Caco-2 (cell line): ENCODE data around the gene CRYZ. TPM values are rescaled to one million over a fixed set of nuclear protein-coding genes. Genes with fewer than 3 reads are reported as not detected.
"Not testable (repeated sequence)": the region's sequence is repeated elsewhere in the genome, so short reads cannot be mapped to it uniquely, and the experiment has no call there.

Experiments
- BruUV-seq: library from RNA; stranded (reverse); fragments of 400-500 nt; replicated peaks from 2 replicates; lab custom pipeline; 2021; lab: Mats Ljungman, UMichigan
- CTCF ChIA-PET: fragments of 300-600 bp; sonication (Branson Sonifier 250); formaldehyde crosslinking; loops from one replicate; lab custom pipeline; 2022; ENCODE audit warnings: antibody characterized with exemption; lab: Charles Lee
- POLR2A ChIA-PET: fragments of 300-600 bp; sonication (Branson Sonifier 250); formaldehyde crosslinking; loops from one replicate; lab custom pipeline; 2022; ENCODE audit warnings: antibody characterized with exemption; lab: Charles Lee
- DNase-seq, 2 experiments: peaks; one replicate each; pipeline versions ENCODE4 v3.0.0 to v3.0.0-alpha.2; 2020 to 2022
- H3K27me3 ChIP-seq: replicated peaks from 2 replicates; pipeline ENCODE4 v1.6.0; 2011; ENCODE audit warnings: low read length; ENCODE audit not compliant: control insufficient read depth, insufficient read depth
- H3K36me3 ChIP-seq: 2 replicates; pipeline ENCODE4 v1.5.1; 2011; ENCODE audit warnings: low read length; ENCODE audit not compliant: control insufficient read depth, insufficient read depth
- H3K4me1 ChIP-seq: fragments of 250-450 bp; sonication (Bioruptor Pico); 2 replicates; pipeline ENCODE4 v1.5.1; 2020; ENCODE audit warnings: mild to moderate bottlenecking
- H3K4me3 ChIP-seq: 2 replicates; pipeline ENCODE4 v1.5.1; 2011; ENCODE audit warnings: low read depth, mild to moderate bottlenecking, control low read depth, low read length
- H3K9me3 ChIP-seq: fragments of 250-450 bp; sonication (Bioruptor Pico); 2 replicates; pipeline ENCODE4 v1.5.1; 2020; ENCODE audit warnings: mild to moderate bottlenecking, moderate library complexity
- H3K27ac Mint-ChIP-seq: one replicate; pipeline ENCODE4 v1.8.0; 2022; ENCODE audit warnings: mixed read lengths; ENCODE audit not compliant: unreplicated experiment
- H3K27me3 Mint-ChIP-seq: one replicate; pipeline ENCODE4 v1.8.0; 2022; ENCODE audit warnings: mixed read lengths; ENCODE audit not compliant: insufficient read depth, unreplicated experiment
- H3K36me3 Mint-ChIP-seq: one replicate; pipeline ENCODE4 v1.8.0; 2022; ENCODE audit warnings: mild to moderate bottlenecking, mixed read lengths; ENCODE audit not compliant: insufficient read depth, unreplicated experiment
- H3K4me1 Mint-ChIP-seq: one replicate; pipeline ENCODE4 v1.8.0; 2022; ENCODE audit warnings: low read depth, mixed read lengths; ENCODE audit not compliant: unreplicated experiment
- H3K4me3 Mint-ChIP-seq: one replicate; pipeline ENCODE4 v1.8.0; 2022; ENCODE audit warnings: mild to moderate bottlenecking, moderate library complexity, mixed read lengths; ENCODE audit not compliant: unreplicated experiment
- H3K9me3 Mint-ChIP-seq: one replicate; pipeline ENCODE4 v1.8.0; 2022; ENCODE audit warnings: mixed read lengths; ENCODE audit not compliant: unreplicated experiment
- CTCF ChIP-seq, 2 experiments: fragments of 200-600 bp in 1 of 2; IDR thresholded peaks; 1 replicate in 1 of 2; 2 replicates in 1 of 2; pipeline versions ENCODE4 v1.5.1 to v1.8.0; 2011 to 2022; ENCODE audit warnings: antibody characterized with exemption in 1 of 2, control low read depth in 1 of 2, inconsistent platforms in 1 of 2, low read depth in 1 of 2, low read length in 1 of 2, mild to moderate bottlenecking in 1 of 2, moderate library complexity in 1 of 2; ENCODE audit not compliant: insufficient read depth in 1 of 2, severe bottlenecking in 1 of 2, unreplicated experiment in 1 of 2
- intact Hi-C: fragments of 100-400 bp; cut with micrococcal nuclease; formaldehyde crosslinking; loops from one replicate; pipeline ENCODE4 v1.10.0; 2022; ENCODE audit not compliant: unreplicated experiment
- total RNA-seq: library from RNA; stranded (reverse); gene quantifications from 2 replicates; pipeline ENCODE4 v1.2.3, GENCODE V29; 2022

CRYZ gene
- total RNA-seq, 1 experiment from 2014 or later: 54.3 TPM

GRCh38 chr1:74753104-74753503 lies 20.3 kb upstream of the CRYZ start:
- intact Hi-C loops: no loop called here
- Histone ChIP-seq H3K36me3 (no peaks in the 10 kb centered on the region), H3K4me3 (no peak overlapping the region), H3K4me1 (no peaks in the 10 kb centered on the region), H3K27me3 (no peaks in the 10 kb centered on the region), H3K9me3 (no peaks in the 10 kb centered on the region)
- Mint-ChIP-seq H3K9me3 (peaks cover 15% of the 10 kb centered on the region), H3K4me1 (no peaks in the 10 kb centered on the region), H3K27me3 (no peaks in the 10 kb centered on the region), H3K36me3 (peaks cover 52% of the 10 kb centered on the region), H3K27ac (no peak overlapping the region), H3K4me3 (no peak overlapping the region)
- ChIA-PET POLR2A (no interaction called here), CTCF (no interaction called here)
- no peak for TF ChIP-seq CTCF (IDR thresholded peaks at IDR 0.05; ENCODE audit: insufficient read depth in 1 of 2, low read depth in 1 of 2, low read length in 1 of 2, severe bottlenecking in 1 of 2, unreplicated experiment in 1 of 2)
- no TSS peak for BruUV-seq
- DNase-seq: no peak

GRCh38 chr1:74748960-74749359 lies 16.1 kb upstream of the CRYZ start:
- Mint-ChIP-seq H3K27me3 (no peaks in the 10 kb centered on the region), H3K4me3 (no peak overlapping the region), H3K36me3 (peaks cover 41% of the 10 kb centered on the region), H3K9me3 (no peaks in the 10 kb centered on the region), H3K27ac (no peak overlapping the region), H3K4me1 (no peaks in the 10 kb centered on the region)
- no peak overlapping the region for H3K4me3 ChIP-seq
- no TSS peak for BruUV-seq
- ChIA-PET POLR2A (no interaction called here), CTCF (no interaction called here)
- intact Hi-C loops: no loop called here
- H3K4me1 ChIP-seq: no peaks in the 10 kb centered on the region
- no peaks in the 10 kb centered on the region for H3K9me3 ChIP-seq
- H3K36me3 ChIP-seq: no peaks in the 10 kb centered on the region
- no peak for TF ChIP-seq CTCF (IDR thresholded peaks at IDR 0.05; ENCODE audit: insufficient read depth in 1 of 2, low read depth in 1 of 2, low read length in 1 of 2, severe bottlenecking in 1 of 2, unreplicated experiment in 1 of 2)
- no peaks in the 10 kb centered on the region for H3K27me3 ChIP-seq
- peak in 1 of 2 experiments; percentile 28 for DNase-seq

GRCh38 chr1:74745247-74745646 lies 12.4 kb upstream of the CRYZ start:
- H3K4me1 ChIP-seq, H3K4me3 Mint-ChIP-seq, H3K4me1 Mint-ChIP-seq, H3K9me3 ChIP-seq, intact Hi-C loops, H3K9me3 Mint-ChIP-seq, POLR2A ChIA-PET, BruUV-seq, DNase-seq, H3K27ac Mint-ChIP-seq, H3K27me3 ChIP-seq, H3K4me3 ChIP-seq, CTCF ChIA-PET, H3K27me3 Mint-ChIP-seq, H3K36me3 ChIP-seq: not testable (repeated sequence)
- H3K36me3 Mint-ChIP-seq: peaks cover 27% of the 10 kb centered on the region

GRCh38 chr1:74740307-74740980 lies 7.6 kb upstream of the CRYZ start:
- CTCF ChIA-PET, H3K27ac Mint-ChIP-seq, H3K27me3 Mint-ChIP-seq, H3K4me3 ChIP-seq, H3K27me3 ChIP-seq, BruUV-seq, H3K4me1 Mint-ChIP-seq, H3K9me3 ChIP-seq, H3K4me1 ChIP-seq, H3K4me3 Mint-ChIP-seq, H3K36me3 ChIP-seq, POLR2A ChIA-PET, intact Hi-C loops, DNase-seq, H3K9me3 Mint-ChIP-seq: not testable (repeated sequence)
- H3K36me3 Mint-ChIP-seq: peaks cover 38% of the 10 kb centered on the region
